Measurements from ENCODE around the gene TMEM138.
A peak's percentile ranks its signal among the peaks of the same experiment; 100 is the strongest.

The TMEM138 gene

DNA sequence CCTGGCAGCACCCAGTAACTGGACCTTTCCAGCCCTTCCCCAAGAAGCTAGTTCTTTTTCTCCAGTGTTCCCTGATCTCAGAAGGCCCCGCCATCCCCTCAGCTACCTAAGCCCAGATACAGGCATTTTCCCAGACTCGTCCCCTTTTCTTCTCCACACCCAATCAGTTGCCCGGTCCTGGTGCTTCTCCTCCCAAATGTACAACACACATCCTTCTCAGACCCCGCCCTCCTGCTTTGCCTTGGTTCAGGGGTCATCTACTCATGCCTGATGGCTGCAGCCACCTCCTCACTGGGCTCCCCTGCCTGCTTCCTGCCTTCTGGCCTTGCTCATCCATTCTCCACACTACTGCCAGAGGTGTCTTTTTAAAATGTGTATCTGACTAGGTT lies 22.7 kb upstream of the TMEM138 start:
- TF ChIP-seq, protein P1, sequence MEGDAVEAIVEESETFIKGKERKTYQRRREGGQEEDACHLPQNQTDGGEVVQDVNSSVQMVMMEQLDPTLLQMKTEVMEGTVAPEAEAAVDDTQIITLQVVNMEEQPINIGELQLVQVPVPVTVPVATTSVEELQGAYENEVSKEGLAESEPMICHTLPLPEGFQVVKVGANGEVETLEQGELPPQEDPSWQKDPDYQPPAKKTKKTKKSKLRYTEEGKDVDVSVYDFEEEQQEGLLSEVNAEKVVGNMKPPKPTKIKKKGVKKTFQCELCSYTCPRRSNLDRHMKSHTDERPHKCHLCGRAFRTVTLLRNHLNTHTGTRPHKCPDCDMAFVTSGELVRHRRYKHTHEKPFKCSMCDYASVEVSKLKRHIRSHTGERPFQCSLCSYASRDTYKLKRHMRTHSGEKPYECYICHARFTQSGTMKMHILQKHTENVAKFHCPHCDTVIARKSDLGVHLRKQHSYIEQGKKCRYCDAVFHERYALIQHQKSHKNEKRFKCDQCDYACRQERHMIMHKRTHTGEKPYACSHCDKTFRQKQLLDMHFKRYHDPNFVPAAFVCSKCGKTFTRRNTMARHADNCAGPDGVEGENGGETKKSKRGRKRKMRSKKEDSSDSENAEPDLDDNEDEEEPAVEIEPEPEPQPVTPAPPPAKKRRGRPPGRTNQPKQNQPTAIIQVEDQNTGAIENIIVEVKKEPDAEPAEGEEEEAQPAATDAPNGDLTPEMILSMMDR (IDR thresholded peaks at IDR 0.05; ENCODE audit: unreplicated experiment in 3 of 3) = no peak

DNA sequence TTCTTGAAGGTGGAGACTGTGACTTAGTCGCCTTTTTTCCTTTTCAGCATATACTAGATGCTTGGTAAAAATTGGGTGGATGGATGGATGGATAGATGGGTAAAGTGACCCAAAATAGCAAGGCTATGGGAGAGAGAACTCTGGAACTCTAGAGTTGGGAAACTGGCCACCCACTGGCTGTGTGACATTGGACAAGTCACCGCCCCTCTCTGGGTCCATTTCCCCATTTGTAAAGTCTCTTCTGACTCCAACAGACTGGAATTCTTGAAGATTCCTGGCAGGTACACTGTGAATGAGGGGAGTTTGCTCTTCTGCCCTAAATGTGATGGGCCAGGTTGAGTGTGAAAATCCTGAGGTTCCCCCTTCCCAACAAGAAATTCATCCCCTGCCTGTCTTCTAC lies 21.2 kb upstream of the TMEM138 start:
- no peaks in the 10 kb centered on the region for H3K9me3 Mint-ChIP-seq
- TF ChIP-seq, protein P1 (IDR thresholded peaks at IDR 0.05; ENCODE audit: unreplicated experiment in 3 of 3) = no peak
- H3K27me3 Mint-ChIP-seq (ENCODE audit: low read depth) = no peaks in the 10 kb centered on the region
- peaks cover 5% of the 10 kb centered on the region for H3K4me1 Mint-ChIP-seq
- no peak overlapping the region for H3K27ac Mint-ChIP-seq
- H3K4me3 Mint-ChIP-seq = no peak overlapping the region
- peaks cover 18% of the 10 kb centered on the region for H3K36me3 Mint-ChIP-seq (ENCODE audit: low read depth)

More for the DNA sequence above, 22.7 kb upstream of the TMEM138 start:
- H3K4me1 Mint-ChIP-seq = peaks cover 8% of the 10 kb centered on the region
- H3K36me3 Mint-ChIP-seq (ENCODE audit: low read depth) = peaks cover 18% of the 10 kb centered on the region
- no peaks in the 10 kb centered on the region for H3K27me3 Mint-ChIP-seq (ENCODE audit: low read depth)
- no peaks in the 10 kb centered on the region for H3K9me3 Mint-ChIP-seq
- H3K4me3 Mint-ChIP-seq = no peak overlapping the region
- no peak overlapping the region for H3K27ac Mint-ChIP-seq

DNA sequence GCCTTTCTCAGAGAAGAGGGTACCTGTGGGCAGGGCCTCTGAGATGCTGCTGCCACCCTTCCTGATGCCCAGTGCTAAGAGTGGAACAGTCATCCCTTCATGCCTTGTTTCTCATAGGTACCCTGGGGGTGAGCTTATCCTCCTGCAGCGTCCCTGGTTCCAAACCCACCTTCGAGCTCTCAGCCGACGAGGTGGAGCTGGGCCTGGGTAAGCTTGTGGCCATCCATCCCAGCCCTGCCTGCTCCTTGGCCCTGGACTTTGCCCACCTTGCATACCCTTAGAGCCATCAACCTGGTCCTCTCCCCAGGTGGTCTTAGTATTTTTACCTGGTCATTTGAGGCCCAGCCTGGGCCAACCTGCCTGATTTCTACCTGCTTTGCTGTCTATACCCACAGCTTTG lies 20.5 kb upstream of the TMEM138 start:
- Mint-ChIP-seq H3K27me3 (ENCODE audit: low read depth) (no peaks in the 10 kb centered on the region), H3K9me3 (no peaks in the 10 kb centered on the region), H3K4me3 (no peak overlapping the region), H3K36me3 (ENCODE audit: low read depth) (peaks cover 18% of the 10 kb centered on the region), H3K27ac (no peak overlapping the region), H3K4me1 (peaks cover 5% of the 10 kb centered on the region)
- TF ChIP-seq, protein P1 (IDR thresholded peaks at IDR 0.05; ENCODE audit: unreplicated experiment in 3 of 3) = no peak

DNA sequence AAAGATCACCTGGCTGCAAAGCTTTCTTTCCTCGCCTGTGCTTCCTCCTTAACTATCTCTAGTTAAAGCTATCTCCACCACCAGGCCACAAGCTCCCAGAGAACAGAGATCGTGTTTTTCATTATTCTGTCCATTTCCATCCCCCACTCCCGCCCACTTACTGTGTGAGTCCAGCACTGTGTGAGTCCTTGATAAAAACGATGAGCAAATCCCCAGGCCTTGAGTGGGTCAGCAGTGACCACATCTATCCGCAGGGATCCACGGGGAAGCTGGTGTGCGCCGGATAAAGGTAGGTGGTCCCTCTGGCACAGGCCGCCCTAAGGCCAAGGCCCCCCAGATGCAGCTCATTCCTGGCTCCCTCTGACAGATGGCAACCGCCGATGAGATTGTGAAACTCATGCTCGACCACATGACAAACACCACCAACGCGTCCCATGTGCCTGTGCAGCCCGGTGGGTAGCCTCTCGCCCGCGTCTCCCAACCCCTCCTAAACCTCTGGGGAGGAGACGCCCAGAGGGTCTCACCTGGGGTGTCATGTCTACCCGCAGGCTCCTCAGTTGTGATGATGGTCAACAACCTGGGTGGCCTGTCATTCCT lies 19.9 kb upstream of the TMEM138 start:
- Mint-ChIP-seq H3K9me3 (no peaks in the 10 kb centered on the region), H3K27me3 (ENCODE audit: low read depth) (no peaks in the 10 kb centered on the region), H3K4me3 (no peak overlapping the region), H3K4me1 (peaks cover 5% of the 10 kb centered on the region), H3K36me3 (ENCODE audit: low read depth) (peaks cover 18% of the 10 kb centered on the region), H3K27ac (no peak overlapping the region)
- TF ChIP-seq, protein P1 (IDR thresholded peaks at IDR 0.05; ENCODE audit: unreplicated experiment in 3 of 3) = no peak

DNA sequence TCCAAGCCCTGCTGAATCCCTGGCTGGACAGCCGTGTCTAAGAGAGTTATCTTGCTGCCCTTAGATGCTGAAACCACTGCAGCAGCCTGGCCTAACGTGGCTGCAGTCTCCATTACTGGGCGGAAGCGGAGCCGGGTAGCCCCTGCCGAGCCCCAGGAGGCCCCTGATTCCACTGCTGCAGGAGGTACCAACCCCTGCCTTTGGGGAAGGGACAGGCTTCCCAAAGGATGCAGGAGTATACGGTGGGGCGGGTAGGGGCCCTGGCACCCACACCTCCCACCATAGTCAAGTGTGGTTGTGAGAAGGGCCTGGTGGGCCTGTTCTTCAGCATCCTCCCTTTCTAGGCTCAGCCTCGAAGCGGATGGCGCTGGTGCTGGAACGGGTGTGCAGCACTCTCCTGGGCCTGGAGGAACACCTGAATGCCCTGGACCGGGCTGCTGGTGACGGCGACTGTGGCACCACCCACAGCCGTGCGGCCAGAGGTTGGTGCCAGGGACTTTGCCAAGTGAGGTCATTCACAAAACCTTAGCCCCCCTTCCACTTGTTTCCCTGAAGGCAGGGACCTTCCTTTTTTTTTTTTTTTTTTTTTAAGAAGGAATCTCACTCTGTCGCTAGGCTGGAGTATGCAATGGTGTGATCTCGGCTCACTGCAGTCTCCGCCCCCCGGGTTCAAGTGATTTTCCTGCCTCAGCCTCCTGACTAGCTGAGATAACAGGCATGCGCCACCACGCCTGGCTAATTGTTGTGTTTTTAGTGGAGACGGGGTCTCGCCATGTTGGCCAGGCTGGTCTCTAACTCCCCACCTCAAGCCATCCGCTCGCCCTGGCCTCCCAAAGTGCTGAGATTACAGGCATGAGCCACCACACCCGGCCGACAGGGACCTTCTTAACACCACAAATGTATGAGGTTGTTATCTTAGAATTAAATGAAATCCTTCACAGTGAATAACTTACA lies 18.1 kb upstream of the TMEM138 start:
- H3K9me3 Mint-ChIP-seq = no peaks in the 10 kb centered on the region
- no peaks in the 10 kb centered on the region for H3K27me3 Mint-ChIP-seq (ENCODE audit: low read depth)
- peaks cover 5% of the 10 kb centered on the region for H3K4me1 Mint-ChIP-seq
- TF ChIP-seq, protein P1 (IDR thresholded peaks at IDR 0.05; ENCODE audit: unreplicated experiment in 3 of 3) = no peak
- H3K4me3 Mint-ChIP-seq = no peak overlapping the region
- H3K27ac Mint-ChIP-seq = peak overlapping the region in 1 of 3 experiments; percentile 34
- peaks cover 14% of the 10 kb centered on the region for H3K36me3 Mint-ChIP-seq (ENCODE audit: low read depth)
